HepG2 (cell line): ENCODE results near the gene NKD2. TPM values are rescaled to one million over a fixed set of nuclear protein-coding genes. Genes with fewer than 3 reads are reported as not detected.

Experiments used
- KIAA2018 ChIP-seq: sonication (generic); formaldehyde crosslinking; IDR thresholded peaks from 2 replicates; pipeline ENCODE4 v1.5.0; 2020; ENCODE audit warnings: mild to moderate bottlenecking, missing genetic modification reagents, borderline replicate concordance
- MAX ChIP-seq: IDR thresholded peaks from 2 replicates; pipeline ENCODE4 v1.6.1; 2012; ENCODE audit warnings: inconsistent platforms
- NONO ChIP-seq, 2 experiments: fragments of 450-650 bp in 1 of 2; sonication (generic) in 1 of 2; formaldehyde crosslinking in 1 of 2; IDR thresholded peaks in 1 of 2; conservative IDR thresholded peaks in 1 of 2; 2 replicates each; pipeline versions ENCODE4 v1.6.1 to v1.8.0; 2017 to 2022; ENCODE audit warnings: mild to moderate bottlenecking in 1 of 2, missing genetic modification reagents in 1 of 2, moderate library complexity in 1 of 2
- SKIL ChIP-seq: sonication (generic); formaldehyde crosslinking; IDR thresholded peaks from 2 replicates; pipeline ENCODE4 v1.8.0; 2022; ENCODE audit warnings: missing genetic modification reagents, mild to moderate bottlenecking, moderate library complexity, borderline replicate concordance
- XRCC5 ChIP-seq: fragments of 200-400 bp; formaldehyde crosslinking; optimal IDR thresholded peaks from 2 replicates; pipeline ENCODE3; 2017; ENCODE audit warnings: mild to moderate bottlenecking, low read length
- ZNF580 ChIP-seq: IDR thresholded peaks from 2 replicates; pipeline ENCODE4 v1.6.1; 2016; ENCODE audit warnings: low read depth, borderline replicate concordance
- polyA plus RNA-seq, 8 experiments: library from polyadenylated mRNA; depleted of rRNA in 3 of 8; stranded (reverse) in 7 of 8; unstranded in 1 of 8; fragments of >200 nt; fragmentation: Illumina TruSeq in 4 of 8; extraction: Trizol in 4 of 8; gene quantifications; 2 replicates each; pipeline versions ENCODE4 v1.2.1 to v1.2.3, GENCODE V29; 2011 to 2016; ENCODE audit warnings: low read depth in 4 of 8, missing spikeins in 1 of 8, mixed read lengths in 1 of 8; ENCODE audit not compliant: insufficient read depth in 1 of 8
- total RNA-seq, 5 experiments: library from RNA; depleted of rRNA; stranded (reverse); fragments of >200 nt; fragmentation: Illumina TruSeq; extraction: Trizol; gene quantifications; 2 replicates each; pipeline ENCODE4 v1.2.3, GENCODE V29; 2016; ENCODE audit warnings: low read depth in 1 of 5

Gene NKD2
- total and polyA plus RNA-seq, 2 of the 13 experiments (the other 11 are each of a cell fraction or from before 2014, with no cell fraction given) = 0.53 to 0.82 TPM

- TF ChIP-seq KIAA2018 (no peak), XRCC5 (peak; percentile 28), MAX (peak; percentile 46; the same call in 1 of the 2 replicates), NONO (IDR thresholded peaks at IDR 0.05) (no peak), NONO (CRISPR knock-in tag; conservative IDR thresholded peaks at IDR 0.05) (0 out of 2 replicates have a peak, but pooled peaks have one; percentile 19), SKIL (CRISPR knock-in tag) (no peak), ZNF580 (CRISPR knock-in tag) (no peak)
These were observed at the start of gene NKD2 (continued) for GRCh38 chr5:1008451-1009358.
